Right kidney (tissue), 1 donor: ENCODE measurements around the gene NSMCE1.
"Not testable (repeated sequence)": the region's sequence is repeated elsewhere in the genome, so short reads cannot be mapped to it uniquely, and the experiment has no call there.

Experiments
- DNase-seq: peaks from one replicate; pipeline ENCODE4 v3.0.0-alpha.2; 2016

Gene NSMCE1

DNA sequence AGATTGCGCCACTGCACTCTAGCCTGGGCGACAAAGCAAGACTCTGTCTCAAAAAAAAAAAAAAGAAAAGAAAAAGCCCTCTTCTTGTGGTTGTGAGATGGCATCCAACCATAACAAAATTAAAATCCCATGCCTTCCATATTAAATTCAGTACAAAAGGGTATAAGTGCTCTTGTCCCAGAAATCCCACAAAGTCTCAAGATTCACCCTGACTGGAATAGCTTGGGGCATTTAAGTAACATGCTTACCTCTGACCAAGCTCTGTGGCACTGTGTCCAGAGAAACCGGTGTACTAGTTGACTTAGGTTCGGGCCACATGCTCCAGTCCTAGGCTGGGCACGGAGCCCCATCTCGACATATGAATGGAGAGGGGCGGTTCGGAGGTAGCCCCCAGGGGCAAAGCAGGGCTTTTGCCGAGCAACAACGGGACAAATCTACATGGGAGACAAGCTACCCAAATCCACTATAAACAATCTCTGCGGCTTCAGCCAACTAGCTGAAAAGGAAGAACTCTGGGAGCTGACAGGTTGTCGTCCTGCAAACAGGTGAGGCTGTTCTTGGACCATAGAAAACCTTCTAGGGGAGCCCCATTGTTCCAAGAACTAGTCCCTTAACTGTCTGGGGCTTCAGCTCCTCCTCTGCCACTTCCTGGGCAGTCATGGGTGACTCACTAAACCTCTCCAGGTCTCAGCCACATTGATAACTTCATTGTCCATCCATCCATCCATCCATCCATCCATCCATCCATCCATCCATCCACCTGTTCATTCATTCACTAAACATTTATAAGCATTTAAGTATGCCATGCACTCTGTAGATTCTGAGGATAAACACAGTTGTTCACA lies 34.9 kb upstream of the NSMCE1 start:
- no peak for DNase-seq

GRCh38 chr16:27302126-27302525 lies 33.6 kb upstream of the NSMCE1 start:
- no peak for DNase-seq

- no peak for DNase-seq
These were observed 32.8 kb upstream of the NSMCE1 start for GRCh38 chr16:27301236-27301861.

- DNase-seq: no peak
These were observed 29.6 kb upstream of the NSMCE1 start for GRCh38 chr16:27298132-27298531.

GRCh38 chr16:27293343-27293742 lies 24.8 kb upstream of the NSMCE1 start:
- no peak for DNase-seq

GRCh38 chr16:27291722-27292240 lies 23.2 kb upstream of the NSMCE1 start:
- no peak for DNase-seq

DNA sequence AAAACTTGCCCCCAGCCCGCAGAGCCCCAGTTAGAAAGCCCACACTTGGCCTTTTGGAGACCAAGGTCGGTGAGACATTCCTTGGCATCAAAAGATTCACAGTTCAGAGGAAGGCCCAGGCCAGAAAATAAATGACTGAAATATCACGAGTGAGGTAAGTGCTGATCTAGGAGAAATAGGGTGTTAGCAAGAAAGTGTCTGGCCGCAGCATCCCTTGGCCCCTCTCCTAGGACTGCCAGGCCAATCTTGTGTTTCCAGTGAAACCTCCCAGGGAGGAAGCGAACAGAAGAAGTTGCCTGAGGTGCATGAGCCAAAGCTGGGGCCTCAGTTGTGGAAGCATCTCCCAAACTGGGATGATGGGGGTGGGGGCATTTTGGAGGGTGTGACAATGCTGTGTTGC lies 22.5 kb upstream of the NSMCE1 start:
- no peak for DNase-seq

GRCh38 chr16:27290562-27290961 lies 22.0 kb upstream of the NSMCE1 start:
- no peak for DNase-seq

GRCh38 chr16:27289669-27290068 lies 21.1 kb upstream of the NSMCE1 start:
- DNase-seq: no peak

DNA sequence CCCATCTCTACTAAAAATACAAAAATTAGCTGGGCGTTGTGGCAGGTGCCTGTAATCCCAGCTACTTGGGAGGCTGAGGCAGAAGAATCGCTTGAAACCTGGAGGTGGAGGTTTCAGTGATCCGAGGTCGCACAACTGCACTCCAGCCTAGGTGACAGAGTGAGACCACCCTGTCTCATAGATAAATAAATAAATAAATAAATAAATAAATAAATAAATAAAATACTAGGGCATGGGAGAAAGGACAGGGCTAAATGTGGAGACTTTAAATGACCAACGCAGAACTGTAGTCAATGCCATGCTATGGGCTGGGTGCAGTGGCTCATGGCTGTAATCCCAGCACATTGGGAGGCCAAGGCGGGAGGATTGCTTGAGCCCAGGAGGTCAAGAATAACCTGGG lies 19.7 kb upstream of the NSMCE1 start:
- DNase-seq: not testable (repeated sequence)

DNA sequence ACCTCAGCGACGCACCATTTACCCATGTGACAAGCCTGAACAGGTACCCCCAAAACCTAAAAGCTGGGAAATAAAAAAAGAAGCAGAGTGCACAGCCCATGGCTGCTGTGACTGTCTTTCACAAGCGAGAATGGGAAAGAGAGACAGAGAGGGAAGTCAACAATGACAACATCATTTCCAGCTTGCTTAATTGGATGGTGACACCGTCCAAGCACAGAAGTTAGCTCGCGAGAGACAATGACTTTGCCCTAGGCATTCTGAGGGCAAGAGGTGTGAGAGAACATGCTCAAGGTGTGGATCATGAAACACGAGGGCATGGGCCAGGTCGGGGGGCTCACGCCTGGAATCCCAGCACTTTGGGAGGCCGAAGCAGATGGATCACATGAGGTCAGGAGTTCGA lies 19.3 kb upstream of the NSMCE1 start:
- no peak for DNase-seq

DNA sequence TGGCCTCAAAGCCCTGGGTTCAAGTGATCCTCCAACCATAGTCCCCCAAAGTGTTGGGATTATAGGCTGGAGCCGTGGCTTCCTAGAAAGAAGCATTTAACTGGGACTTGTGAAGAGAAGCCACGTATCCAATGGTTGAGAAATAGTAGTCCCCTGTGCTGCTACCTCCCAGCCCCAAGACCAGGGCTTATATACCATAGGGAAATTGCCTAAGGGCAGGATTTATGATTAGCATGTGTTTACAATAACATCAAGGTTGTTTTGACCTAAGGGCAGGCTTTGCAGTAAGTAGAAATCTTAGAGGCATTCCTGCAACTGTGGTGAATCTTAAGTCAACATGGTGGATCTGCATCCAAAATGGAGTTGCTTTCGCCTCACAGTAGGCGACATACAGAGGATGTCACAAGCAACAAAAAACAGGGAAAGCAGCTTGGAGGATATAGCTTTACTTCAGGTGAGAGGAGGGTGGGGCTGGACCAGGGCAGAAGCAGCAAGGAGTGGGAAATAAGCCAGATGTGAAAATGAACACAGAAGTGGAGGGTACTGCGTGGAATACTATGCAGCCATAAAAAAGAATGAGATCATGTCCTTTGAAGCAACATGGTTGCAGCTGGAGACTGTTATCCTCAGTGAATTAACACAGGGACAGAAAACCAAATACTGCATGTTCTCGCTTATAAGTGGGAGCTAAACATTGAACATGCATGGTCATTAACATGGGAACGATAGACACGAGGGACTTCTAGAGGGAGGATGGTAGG lies 18.7 kb upstream of the NSMCE1 start:
- no peak for DNase-seq

GRCh38 chr16:27286451-27286850 lies 17.9 kb upstream of the NSMCE1 start:
- no peak for DNase-seq

- no peak for DNase-seq
These were observed 17.2 kb upstream of the NSMCE1 start for GRCh38 chr16:27285676-27286196.

- no peak for DNase-seq
These were observed 16.5 kb upstream of the NSMCE1 start for GRCh38 chr16:27284865-27285675.

- no peak for DNase-seq
These were observed 12.7 kb upstream of the NSMCE1 start for GRCh38 chr16:27281243-27281642.

DNA sequence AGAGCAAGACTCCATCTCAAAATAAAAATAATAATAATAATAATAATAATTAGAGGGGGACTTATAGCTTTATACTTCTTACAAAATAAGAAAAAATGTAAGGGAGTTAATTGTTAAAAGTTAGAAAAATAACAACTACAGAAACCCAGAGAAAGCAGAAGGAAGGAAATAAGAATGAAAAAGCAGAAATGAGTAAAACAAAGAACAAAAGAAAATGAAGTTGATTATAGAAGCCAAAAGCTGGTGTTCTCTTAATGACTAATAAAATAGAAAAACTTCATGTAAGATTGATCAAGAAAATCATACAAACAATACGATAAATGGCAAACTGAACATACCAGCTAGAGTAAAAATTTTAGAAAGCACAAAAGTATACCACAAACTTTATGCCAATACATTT lies 6.8 kb upstream of the NSMCE1 start:
- DNase-seq: no peak

DNA sequence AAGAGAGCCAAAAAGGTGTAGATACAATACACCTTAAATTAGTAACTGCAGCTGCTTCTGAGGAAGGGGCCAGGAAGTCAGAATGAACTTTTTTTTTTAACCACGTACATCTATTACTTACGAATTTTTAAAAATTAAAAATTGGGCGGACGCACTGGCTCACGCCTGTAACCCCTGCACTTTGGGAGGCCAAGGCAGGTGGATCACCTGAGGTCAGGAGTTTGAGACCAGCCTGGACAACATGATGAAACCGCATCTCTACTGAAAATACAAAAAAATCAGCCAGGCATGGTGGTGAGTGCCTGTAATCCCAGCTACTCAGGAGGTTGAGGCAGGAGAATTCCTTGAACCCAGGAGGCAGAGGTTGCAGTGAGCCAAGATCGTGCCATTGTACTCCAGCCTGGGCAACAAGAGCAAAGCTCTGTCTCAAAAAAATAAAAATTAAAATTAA lies 5.9 kb upstream of the NSMCE1 start:
- not testable (repeated sequence) for DNase-seq

DNA sequence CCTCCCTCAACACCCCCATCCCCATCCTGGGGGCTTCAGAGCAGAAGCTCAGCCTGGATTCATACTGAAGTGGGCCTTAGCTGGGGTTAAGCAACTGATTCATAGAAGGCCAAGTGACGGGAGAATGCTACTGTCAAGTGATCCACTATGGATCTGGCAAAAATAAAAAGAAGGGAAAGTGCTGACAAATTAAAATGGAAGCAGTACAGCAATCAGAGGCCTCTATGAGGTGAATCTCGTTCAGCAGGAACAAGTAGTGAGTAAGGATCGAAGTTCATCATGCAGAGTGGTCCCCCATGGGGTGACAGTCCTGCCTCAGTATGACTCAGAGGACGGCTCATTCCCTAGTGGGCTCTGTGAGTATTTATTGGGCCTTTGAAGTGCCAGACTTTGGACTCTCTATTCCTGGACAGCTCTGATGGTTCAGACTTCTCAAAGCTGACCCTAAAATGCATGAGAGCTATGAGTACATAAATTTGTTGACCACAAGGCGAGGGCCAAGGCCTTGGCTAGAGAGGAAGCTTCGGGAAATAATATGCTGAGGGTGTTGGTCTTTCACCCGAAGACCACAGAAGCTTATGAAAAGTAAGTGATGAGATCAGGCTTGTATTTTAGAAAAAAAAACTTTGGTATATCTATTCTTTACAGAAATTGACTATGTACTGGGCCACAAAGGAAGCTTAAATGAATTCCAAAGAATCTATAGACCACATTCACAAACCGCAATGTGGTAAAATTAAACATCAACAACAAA lies 5.3 kb upstream of the NSMCE1 start:
- DNase-seq: no peak

- DNase-seq: no peak
These were observed 4.7 kb upstream of the NSMCE1 start for GRCh38 chr16:27273330-27273669.

DNA sequence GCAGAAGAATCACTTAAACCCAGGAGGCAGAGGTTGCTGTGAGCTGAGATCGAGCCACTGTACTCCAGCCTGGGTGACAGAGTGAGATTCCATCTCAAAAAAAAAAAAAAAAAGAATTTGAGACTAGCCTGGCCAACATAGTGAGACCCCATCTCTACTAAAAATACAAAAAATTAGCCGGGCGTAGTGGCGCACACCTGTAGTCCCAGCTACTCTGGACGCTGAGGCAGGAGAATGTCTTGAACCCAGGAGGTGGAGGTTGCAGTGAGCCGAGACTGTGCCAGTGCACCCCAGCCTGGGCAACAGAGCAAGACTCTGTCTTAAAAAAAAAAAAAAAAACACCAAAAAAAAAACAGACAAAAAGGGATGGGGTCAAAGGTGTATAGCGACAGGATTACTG lies 4.1 kb upstream of the NSMCE1 start:
- DNase-seq: not testable (repeated sequence)
